ENCODE results near the gene LOX.

DNA sequence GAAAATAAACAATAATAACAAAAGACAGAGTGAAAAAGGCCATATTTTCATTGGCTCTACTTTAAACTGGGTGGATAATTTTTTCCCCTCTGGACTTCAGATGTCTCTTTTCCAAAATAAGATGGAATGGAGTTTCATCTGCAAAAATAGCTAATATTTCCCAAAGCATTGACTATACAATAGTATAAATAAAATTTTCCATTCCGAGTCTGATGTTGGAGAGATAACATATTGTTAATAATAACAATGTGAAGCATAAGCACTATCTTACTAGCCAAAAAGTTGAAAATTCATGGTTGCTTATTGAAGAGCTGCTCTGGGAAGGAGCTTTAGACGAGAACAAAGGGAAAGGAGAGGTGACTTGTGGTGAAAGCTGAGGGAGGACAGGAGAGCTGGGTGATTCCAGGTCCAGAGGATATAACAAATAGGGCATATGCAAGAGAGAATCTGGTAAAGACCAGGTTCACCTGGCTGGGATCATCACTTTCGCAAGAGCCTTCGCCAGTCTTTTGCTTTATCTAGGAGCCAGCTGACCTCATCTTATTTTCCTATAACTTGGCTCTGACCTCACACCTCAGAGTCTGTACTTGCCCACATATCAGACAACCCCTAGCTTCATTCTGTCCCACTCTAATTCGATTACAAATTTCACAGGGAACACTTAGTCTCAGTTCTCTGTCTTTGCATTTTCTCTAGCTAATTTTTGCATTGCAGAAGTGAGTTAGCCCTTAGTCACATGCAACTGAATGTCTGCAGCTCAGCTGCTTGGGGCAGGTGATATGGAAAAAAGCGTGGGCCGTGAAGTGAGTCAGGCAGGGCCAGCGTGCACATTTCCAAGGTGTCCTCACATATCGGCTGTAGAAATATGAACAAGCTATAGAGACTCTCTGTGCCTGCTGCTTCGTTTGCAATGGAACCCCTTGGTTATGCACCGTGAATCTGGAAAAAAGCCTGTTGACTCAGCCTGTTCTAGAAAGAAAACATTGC, 43.7 kb upstream of the LOX start:
- TF ChIP-seq GATA2 (IDR thresholded peaks at IDR 0.05; ENCODE audit: low read depth, low read length) (no peak), GATA3 (IDR thresholded peaks at IDR 0.05; ENCODE audit: low read depth, low read length) (no peak)

All from SH-SY5Y (cell line).